ENCODE data around the gene UST. TPM values are rescaled to one million over a fixed set of nuclear protein-coding genes. Genes with fewer than 3 reads are reported as not detected.

The UST gene
- total RNA-seq, 4 donors from 2014 or later: 2.9 to 12.0 (median 5.7) TPM

- no peak overlapping the region for H3K27ac ChIP-seq
- no peak for TF ChIP-seq POLR2A (IDR thresholded peaks at IDR 0.05)
- TF ChIP-seq, protein P1, sequence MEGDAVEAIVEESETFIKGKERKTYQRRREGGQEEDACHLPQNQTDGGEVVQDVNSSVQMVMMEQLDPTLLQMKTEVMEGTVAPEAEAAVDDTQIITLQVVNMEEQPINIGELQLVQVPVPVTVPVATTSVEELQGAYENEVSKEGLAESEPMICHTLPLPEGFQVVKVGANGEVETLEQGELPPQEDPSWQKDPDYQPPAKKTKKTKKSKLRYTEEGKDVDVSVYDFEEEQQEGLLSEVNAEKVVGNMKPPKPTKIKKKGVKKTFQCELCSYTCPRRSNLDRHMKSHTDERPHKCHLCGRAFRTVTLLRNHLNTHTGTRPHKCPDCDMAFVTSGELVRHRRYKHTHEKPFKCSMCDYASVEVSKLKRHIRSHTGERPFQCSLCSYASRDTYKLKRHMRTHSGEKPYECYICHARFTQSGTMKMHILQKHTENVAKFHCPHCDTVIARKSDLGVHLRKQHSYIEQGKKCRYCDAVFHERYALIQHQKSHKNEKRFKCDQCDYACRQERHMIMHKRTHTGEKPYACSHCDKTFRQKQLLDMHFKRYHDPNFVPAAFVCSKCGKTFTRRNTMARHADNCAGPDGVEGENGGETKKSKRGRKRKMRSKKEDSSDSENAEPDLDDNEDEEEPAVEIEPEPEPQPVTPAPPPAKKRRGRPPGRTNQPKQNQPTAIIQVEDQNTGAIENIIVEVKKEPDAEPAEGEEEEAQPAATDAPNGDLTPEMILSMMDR (IDR thresholded peaks at IDR 0.05): no peak
- no peak for DNase-seq
- no peaks in the 10 kb centered on the region for H3K36me3 ChIP-seq
- H3K27me3 ChIP-seq: no peaks in the 10 kb centered on the region
- intact Hi-C loops (cut with DNase I): no loop called here
- WGBS, 2 donors: 75 to 79% methylated on average over 5 of the region's 5 CpGs
- H3K4me1 ChIP-seq: peaks cover 0 to 10% (median 0%) of the 10 kb centered on the region in 3 donors
- H3K9me3 ChIP-seq: no peaks in the 10 kb centered on the region
- no peak overlapping the region for H3K4me3 ChIP-seq
Measured at GRCh38 chr6:148827416-148828045, 80.7 kb downstream of the UST start.

DNA sequence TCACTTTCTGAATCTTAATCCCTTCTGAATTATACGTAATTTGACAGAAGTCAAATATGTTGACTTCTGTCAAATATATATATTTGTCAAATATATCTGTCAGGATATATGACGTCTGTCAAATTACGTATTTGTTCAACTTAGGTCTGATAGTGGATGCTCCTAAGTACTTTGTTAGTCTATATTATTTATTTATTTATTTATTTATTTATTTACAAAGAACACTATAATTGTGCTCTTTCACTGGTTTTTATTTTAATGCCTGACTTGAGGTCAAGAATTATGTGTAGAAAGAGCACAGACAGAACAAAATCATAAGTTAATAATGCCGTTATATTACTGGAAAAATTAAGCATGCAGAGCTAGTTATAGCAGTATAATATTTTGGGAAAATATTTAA, 81.2 kb downstream of the UST start:
- TF ChIP-seq, protein P1 (IDR thresholded peaks at IDR 0.05): no peak
- no peak for TF ChIP-seq POLR2A (IDR thresholded peaks at IDR 0.05)
- 94 to 95% methylated on average over 4 of the region's 4 CpGs for WGBS, 2 donors
- H3K36me3 ChIP-seq: no peaks in the 10 kb centered on the region

DNA sequence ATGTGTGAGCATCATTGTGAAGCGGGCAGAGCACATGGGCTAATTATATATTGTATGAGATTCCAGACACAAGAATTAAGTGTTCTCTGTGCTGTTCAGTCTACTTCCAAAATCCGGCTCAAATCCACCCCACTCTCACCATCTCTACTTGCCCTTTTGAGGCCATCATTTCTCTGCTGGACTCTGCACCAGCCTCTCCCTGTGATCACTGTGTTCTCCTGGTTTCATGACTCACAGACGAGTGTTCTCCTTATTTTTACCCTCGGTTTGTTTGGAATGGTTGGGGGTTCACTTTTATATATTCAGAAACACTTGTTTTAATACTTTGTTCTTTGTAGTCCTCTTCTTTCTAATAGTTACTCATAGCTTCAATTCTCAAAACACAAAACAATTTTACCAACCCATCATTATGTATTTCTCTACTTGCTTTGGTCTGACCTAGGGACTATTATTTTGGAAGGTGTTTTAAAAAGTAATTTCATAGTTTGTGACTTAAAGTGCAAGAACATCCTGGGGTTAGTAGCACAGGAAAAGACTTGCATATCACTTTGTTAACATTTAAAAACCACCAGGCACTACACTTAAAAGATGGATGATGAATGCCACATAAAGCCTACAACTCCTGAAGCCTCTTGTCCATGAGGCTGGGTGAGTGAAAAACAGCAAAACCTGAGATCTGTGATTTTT, 82.7 kb downstream of the UST start:
- Histone ChIP-seq H3K27ac (no peak overlapping the region), H3K4me3 (no peak overlapping the region), H3K4me1 (peaks cover 0 to 10% (median 0%) of the 10 kb centered on the region in 3 donors), H3K27me3 (no peaks in the 10 kb centered on the region), H3K9me3 (no peaks in the 10 kb centered on the region), H3K36me3 (no peaks in the 10 kb centered on the region)
- intact Hi-C loops (cut with DNase I): no loop called here
- no peak for DNase-seq
- TF ChIP-seq POLR2A (IDR thresholded peaks at IDR 0.05): no peak
- TF ChIP-seq, protein P1 (IDR thresholded peaks at IDR 0.05): no peak
- WGBS, 2 donors: 81 to 88% methylated on average over 4 of the region's 4 CpGs

More for the DNA sequence above, 81.2 kb downstream of the UST start:
- Histone ChIP-seq H3K27ac (no peak overlapping the region), H3K4me1 (peaks cover 0 to 10% (median 0%) of the 10 kb centered on the region in 3 donors), H3K9me3 (no peaks in the 10 kb centered on the region), H3K4me3 (no peak overlapping the region), H3K27me3 (no peaks in the 10 kb centered on the region)
- intact Hi-C loops (cut with DNase I): no loop called here
- DNase-seq: no peak

DNA sequence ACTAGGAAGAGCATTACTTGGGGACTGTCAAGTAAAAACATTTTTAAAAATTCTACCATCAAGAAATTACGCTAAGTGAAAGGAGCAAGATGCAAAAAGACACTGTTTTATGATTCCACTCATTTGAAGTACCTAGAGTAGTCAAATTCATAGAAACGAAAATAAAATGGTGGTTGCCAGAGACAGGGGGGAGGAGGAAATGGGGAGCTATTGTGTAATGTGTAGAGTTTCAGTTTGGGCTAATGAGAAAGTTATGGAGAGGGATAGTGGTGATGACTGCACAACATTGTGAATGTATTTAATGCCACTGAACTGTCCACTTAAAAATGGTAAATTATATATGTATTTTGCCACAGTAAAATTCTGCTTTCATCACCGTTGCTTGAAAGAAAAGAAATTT, 83.8 kb downstream of the UST start:
- 61 to 66% methylated on average over 3 of the region's 3 CpGs for WGBS, 2 donors
- no peaks in the 10 kb centered on the region for H3K9me3 ChIP-seq
- no peak for DNase-seq

GRCh38 chr6:148831064-148831463, 84.2 kb downstream of the UST start:
- H3K27ac ChIP-seq: no peak overlapping the region
- no peaks in the 10 kb centered on the region for H3K9me3 ChIP-seq
- WGBS, 2 donors: 62 to 74% methylated on average over 6 of the region's 6 CpGs
- no peak overlapping the region for H3K4me3 ChIP-seq
- peaks cover 0 to 16% (median 7%) of the 10 kb centered on the region in 3 donors for H3K4me1 ChIP-seq
- no peaks in the 10 kb centered on the region for H3K36me3 ChIP-seq
- TF ChIP-seq, protein P1 (IDR thresholded peaks at IDR 0.05): no peak
- no peak for TF ChIP-seq POLR2A (IDR thresholded peaks at IDR 0.05)
- H3K27me3 ChIP-seq: no peaks in the 10 kb centered on the region
- intact Hi-C loops (cut with DNase I): no loop called here
- DNase-seq: no peak

More for the DNA sequence above, 83.8 kb downstream of the UST start:
- Histone ChIP-seq H3K4me3 (no peak overlapping the region), H3K4me1 (peaks cover 0 to 12% (median 2%) of the 10 kb centered on the region in 3 donors), H3K36me3 (no peaks in the 10 kb centered on the region), H3K27ac (no peak overlapping the region), H3K27me3 (no peaks in the 10 kb centered on the region)
- intact Hi-C loops (cut with DNase I): no loop called here
- TF ChIP-seq, protein P1 (IDR thresholded peaks at IDR 0.05): no peak
- no peak for TF ChIP-seq POLR2A (IDR thresholded peaks at IDR 0.05)

All from esophagus squamous epithelium (tissue), 5 donors.